ES-I3 (cell line): ENCODE measurements around the gene PLCB4.
A peak's percentile ranks its signal among the peaks of the same experiment; 100 is the strongest.
"Not testable (repeated sequence)": the region's sequence is repeated elsewhere in the genome, so short reads cannot be mapped to it uniquely, and the experiment has no call there.

Source experiments
- H3K36me3 ChIP-seq: 2 replicates; pipeline ENCODE4 v1.6.1; 2013; ENCODE audit warnings: mild to moderate bottlenecking, low read length, control low read depth, moderate library complexity; ENCODE audit not compliant: insufficient read depth
- H3K4me1 ChIP-seq: 2 replicates; pipeline ENCODE4 v1.6.1; 2013; ENCODE audit warnings: mild to moderate bottlenecking, control low read depth, low read length; ENCODE audit not compliant: insufficient read depth
- H3K9ac ChIP-seq: 2 replicates; pipeline ENCODE4 v1.6.1; 2013; ENCODE audit warnings: low read depth, mild to moderate bottlenecking, low read length, moderate library complexity
- H3K9me3 ChIP-seq: 2 replicates; pipeline ENCODE4 v1.6.1; 2013; ENCODE audit warnings: mild to moderate bottlenecking, low read length, moderate library complexity; ENCODE audit not compliant: control insufficient read depth, insufficient read depth

Gene PLCB4

DNA sequence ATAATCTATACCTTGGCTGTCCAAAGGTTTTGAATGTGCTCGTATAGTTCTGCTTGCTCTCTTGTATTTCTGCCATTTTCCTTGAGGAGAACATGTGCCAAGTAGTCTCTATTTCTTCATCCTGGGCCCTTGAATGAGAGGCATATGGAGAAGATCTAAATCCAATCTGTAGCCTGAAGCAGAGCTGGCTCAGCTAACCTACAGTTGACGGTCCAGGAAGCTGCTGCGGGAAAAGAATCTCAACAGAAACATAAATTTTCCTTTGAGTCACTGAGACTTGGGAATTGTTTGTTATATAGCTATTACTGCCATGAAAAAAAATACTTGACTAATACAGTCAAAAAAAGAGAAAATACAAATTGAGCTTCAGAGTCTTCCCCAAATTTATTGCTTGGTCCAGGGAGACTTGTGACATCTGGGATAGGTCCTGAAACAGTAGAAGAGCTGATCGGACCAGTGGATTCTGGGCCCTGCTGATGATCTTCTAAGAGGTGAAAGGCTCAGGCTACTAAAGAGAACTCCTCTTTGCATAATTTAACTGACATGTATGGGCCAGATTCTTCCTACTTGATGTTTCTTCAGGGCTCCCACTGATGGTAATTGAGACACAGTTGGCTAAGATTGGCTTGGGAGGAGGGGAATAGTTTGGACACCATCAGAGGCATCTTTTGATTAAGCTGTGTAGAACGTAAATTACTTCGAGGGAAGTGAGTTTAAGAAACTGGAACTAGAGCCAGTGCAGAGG, 29.9 kb upstream of the PLCB4 start:
- peaks cover 10% of the 10 kb centered on the region; the same call in 1 of the 2 replicates for H3K4me1 ChIP-seq
- H3K36me3 ChIP-seq, result no peaks in the 10 kb centered on the region
- H3K9me3 ChIP-seq, result no peaks in the 10 kb centered on the region
- H3K9ac ChIP-seq, result no peak overlapping the region

DNA sequence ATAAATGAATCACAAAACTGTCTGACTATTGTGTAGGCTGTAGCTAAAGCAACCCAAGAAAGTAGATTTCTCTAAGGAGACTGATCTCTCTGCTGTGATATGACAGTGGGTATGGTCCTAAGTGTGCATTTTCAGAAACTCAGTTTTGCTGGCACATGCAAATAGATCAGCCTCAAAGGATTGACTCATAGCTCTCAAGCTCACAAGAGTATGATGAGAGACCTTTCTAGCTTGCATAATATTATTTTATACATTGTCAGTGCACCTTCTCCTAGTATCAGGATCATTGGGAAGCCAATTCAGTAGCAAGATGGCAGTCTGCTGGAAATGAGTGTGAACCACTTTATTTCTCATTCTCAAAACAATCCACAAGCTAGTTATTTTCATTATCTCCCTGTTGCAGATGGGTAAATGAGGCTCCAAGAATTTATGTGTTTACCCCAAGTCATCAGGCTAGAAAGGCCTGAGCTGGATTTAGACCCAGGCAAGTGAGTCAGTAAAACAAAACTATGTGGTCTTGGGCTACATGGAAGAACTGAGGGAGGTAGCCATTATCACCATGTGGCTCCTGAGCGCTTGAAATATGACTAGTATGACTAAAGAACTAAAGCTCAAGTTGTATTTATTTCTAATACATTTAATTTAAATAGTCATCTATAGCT, 27.9 kb upstream of the PLCB4 start:
- no peaks in the 10 kb centered on the region for H3K36me3 ChIP-seq
- peaks cover 6% of the 10 kb centered on the region; the same call in 1 of the 2 replicates for H3K4me1 ChIP-seq
- no peaks in the 10 kb centered on the region for H3K9me3 ChIP-seq
- no peak overlapping the region for H3K9ac ChIP-seq

DNA sequence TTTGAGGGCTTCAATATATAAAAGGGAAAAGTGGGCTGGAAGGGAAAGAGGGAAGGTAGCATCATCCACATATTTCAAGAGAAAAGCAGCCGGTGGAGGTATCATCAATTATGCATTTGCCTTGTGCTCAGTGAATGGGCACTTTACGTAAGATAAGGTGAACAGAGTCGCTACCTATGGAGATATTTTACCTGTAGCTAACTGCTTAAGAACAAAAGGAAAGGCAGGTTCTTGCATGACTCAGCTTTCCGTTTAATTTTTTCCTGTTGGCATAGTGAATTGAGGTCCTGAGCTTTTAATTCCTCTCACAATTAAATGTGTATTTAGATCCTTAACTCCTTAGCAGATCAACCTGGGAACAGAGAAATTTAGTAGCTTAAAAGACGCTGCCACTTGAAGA, 25.5 kb upstream of the PLCB4 start:
- Histone ChIP-seq H3K9ac (no peak overlapping the region), H3K9me3 (no peaks in the 10 kb centered on the region), H3K4me1 (peaks cover 6% of the 10 kb centered on the region; the same call in 1 of the 2 replicates), H3K36me3 (no peaks in the 10 kb centered on the region)

DNA sequence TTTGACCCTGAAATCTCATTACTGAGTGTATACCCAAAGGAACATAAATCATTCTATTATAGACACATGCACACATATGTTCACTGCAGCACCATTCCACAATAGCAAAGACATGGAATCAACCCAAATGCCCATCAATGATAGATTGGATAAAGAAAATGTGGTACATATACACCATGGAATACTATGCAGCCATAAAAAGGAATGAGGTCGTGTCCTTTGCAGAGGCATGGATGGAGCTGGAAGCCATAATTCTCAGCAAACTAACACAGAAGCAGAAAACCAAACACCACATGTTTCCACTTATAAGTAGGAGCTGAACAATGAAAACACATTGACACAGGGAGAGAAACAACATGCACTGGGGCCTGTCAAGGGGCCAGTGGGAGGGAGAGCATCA, 21.0 kb upstream of the PLCB4 start:
- H3K36me3 ChIP-seq, H3K9me3 ChIP-seq, H3K9ac ChIP-seq: not testable (repeated sequence)
- peaks cover 23% of the 10 kb centered on the region for H3K4me1 ChIP-seq

DNA sequence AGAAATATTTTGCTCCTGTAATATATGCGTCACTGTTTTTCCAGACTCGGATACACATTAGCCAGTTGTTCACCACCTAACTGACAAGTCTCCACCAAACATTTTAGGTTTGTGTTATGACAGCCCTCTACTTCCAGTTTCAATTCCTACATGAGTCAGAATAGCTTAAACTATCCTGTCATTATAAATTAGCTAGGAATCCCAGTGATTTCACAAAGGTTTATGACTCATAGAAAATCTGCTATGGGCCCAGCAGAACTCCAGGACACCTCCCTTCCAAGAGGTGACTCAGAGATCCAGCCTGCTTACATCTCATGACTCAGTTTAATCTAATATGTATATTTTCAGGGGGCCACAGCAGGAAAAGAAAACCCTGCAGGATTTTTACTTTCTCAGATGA, 17.4 kb upstream of the PLCB4 start:
- H3K9ac ChIP-seq, result no peak overlapping the region
- H3K9me3 ChIP-seq, result no peaks in the 10 kb centered on the region; the same call in 1 of the 2 replicates
- H3K36me3 ChIP-seq, result no peaks in the 10 kb centered on the region
- H3K4me1 ChIP-seq, result peaks cover 17% of the 10 kb centered on the region

DNA sequence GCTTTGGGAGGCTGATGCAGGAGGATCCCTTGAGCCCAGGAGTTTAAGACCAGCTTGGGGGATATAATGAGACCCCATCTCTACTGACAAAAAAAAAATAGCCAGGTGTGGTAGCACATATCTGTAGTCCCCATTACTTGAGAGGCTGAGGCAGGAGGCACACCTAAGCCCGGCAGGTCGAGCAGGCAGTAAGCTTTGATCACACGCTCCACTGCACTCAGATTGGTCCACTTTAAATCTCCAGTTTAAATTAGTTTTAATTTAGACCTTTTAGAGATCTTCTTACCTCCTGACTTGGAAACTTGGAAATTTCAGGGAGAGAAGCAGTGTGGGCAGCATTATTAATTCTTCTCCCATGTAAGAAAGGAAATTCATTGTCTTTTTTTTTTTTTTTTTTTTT, 16.8 kb upstream of the PLCB4 start:
- H3K36me3 ChIP-seq, result no peaks in the 10 kb centered on the region
- H3K9me3 ChIP-seq, result no peaks in the 10 kb centered on the region; the same call in 1 of the 2 replicates
- peaks cover 17% of the 10 kb centered on the region for H3K4me1 ChIP-seq
- H3K9ac ChIP-seq, result no peak overlapping the region

DNA sequence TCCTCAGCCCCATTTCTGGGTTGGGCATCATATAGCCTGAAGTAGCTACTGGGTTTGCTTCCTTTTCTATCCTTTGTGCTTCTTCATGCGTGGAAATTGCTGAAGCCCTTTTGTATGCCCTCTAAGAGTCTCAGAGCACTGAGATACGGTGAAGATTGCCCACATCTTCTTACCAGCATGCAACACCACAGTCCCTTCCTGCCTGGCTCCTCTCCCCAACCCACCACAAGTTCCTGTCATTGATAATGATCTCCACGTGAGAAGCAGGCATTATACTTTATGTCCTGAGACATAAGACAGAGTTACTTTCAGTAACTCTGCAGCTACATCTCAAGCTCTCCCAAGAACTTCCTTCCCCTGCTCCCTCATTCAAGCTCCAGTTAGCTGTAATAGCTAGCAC, 15.8 kb upstream of the PLCB4 start:
- H3K4me1 ChIP-seq, result peaks cover 17% of the 10 kb centered on the region
- no peaks in the 10 kb centered on the region; the same call in 1 of the 2 replicates for H3K9me3 ChIP-seq
- H3K9ac ChIP-seq, result no peak overlapping the region
- no peaks in the 10 kb centered on the region for H3K36me3 ChIP-seq

DNA sequence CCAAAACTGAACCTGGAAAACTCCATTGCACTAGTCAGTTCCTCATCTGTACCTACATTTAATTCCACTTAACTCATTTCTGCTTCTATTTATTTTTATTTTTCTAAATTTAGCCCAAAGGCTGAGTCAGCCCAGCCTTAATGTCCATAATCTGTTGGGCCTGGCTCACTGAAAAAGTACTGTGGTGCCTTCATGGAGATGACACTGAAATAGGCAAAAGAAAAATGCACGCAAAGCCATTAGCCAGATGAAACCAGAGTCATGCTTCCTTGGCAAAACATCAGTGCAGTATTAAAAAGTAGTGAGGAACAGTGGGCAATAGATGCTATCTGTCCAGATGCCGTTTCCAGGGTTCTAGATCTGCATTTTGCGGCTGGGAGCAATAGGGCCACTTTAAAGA, 14.7 kb upstream of the PLCB4 start:
- Histone ChIP-seq H3K4me1 (peaks cover 17% of the 10 kb centered on the region), H3K36me3 (no peaks in the 10 kb centered on the region), H3K9ac (no peak overlapping the region), H3K9me3 (no peaks in the 10 kb centered on the region)

DNA sequence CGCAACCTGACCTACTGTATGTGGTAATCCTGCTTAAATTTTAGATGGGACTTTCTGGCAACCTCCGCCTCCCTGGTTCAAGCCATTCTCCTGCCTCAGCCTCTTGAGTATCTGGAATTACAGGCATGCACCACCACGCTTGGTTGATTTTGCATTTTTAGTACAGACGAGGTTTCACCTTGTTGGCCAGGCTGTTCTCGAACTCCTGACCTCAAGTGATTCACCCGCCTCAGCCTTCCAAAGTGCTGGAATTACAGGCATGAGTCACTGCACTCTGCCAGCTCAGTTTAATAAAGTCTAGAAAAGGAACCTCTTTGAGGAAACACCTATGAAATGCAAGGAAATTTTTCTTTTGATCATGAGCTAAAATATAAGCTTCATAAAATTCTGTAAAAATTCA, 9.0 kb upstream of the PLCB4 start:
- no peaks in the 10 kb centered on the region for H3K36me3 ChIP-seq
- H3K9ac ChIP-seq, result no peak overlapping the region
- no peaks in the 10 kb centered on the region for H3K9me3 ChIP-seq
- H3K4me1 ChIP-seq, result no peaks in the 10 kb centered on the region

DNA sequence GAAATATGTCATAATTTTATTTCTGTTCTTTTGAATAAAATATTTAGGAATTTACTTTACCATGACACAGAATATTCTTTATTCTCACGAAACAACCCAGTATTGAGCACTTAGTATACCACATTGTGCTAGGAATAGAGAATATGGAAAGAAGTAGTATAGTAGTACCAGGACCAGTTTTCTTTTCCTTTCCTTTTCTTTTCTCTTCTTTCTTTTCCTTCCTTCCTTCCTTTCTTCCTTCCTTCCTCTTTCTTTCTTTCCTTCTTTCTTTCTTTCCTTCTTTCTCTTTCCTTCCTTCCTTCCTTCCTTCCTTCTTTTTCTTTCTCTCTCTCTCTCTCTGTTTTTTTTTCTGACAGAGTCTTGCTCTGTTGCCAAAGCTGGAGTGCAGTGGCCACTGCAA, 7.5 kb upstream of the PLCB4 start:
- Histone ChIP-seq H3K4me1 (no peaks in the 10 kb centered on the region; the same call in 1 of the 2 replicates), H3K9me3 (no peaks in the 10 kb centered on the region), H3K9ac (no peak overlapping the region), H3K36me3 (no peaks in the 10 kb centered on the region)

DNA sequence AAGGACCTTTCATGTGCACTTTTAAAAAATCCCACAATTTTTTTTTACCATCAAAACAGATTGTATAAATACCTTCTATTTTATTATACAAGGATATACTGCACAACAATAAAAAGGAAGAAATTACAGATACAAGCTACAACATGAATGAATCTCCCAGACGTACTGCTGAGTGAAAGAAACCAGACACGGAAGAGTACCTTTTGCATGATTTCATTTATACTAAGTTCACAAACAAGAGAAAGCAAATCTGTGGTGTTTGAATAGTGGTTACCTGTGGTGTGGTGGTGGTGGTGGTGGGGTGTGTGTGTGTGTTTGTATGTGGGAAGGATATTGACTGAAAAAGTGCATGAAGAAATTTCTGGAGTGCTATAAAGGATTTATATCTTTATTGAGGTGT, 6.8 kb upstream of the PLCB4 start:
- Histone ChIP-seq H3K9me3 (no peaks in the 10 kb centered on the region), H3K4me1 (no peaks in the 10 kb centered on the region; the same call in 1 of the 2 replicates), H3K36me3 (no peaks in the 10 kb centered on the region), H3K9ac (no peak overlapping the region)

DNA sequence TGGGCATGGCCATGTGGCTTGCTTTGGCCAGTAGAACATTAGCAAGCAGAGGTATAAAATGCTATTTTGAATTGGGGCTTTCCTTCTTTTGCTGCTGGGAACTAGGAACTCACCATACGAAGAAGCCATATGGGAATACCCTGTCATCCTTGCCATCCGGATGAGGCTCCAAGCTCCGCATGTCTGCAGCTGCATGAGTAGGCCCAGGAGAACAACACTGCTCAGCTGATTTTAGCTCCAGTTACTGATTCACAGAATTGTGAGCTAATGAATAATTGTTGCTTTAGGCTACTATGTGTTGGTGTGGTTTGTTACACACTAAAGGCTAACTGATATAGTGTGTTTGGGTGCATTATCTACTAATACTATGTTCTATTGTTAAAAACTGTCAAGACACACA, 2.7 kb upstream of the PLCB4 start:
- Histone ChIP-seq H3K9me3 (no peaks in the 10 kb centered on the region), H3K4me1 (peaks cover 3% of the 10 kb centered on the region), H3K36me3 (no peaks in the 10 kb centered on the region), H3K9ac (no peak overlapping the region)

DNA sequence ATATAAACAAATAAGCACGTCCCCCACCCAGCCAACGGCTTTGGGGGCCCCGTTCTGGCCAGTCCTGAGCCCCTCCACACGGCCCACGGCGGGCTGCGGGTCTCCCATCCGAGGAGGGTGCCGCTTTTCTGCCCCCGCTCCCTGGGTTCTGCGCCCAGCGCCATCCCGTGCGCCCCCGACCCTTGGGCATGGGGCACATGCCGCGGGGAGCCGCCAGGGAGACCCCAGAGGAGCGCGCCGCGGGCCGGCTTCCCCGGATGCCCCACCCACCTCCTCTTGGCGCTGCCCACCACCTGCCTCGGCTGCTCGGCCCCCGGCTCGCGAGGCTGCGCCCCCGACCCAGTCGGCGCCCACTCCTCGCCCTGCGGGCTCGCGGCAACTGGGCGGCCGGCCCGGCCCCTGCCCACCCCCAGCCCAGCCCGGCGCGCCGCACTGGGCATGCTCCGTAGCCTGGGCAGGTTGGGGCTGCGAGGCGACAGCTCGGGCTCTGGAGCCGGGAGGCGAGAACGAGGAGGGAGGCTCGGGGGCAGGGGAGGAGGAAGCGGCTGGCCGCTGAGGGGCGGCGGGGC, 570 bp upstream of the PLCB4 start:
- peak overlapping the region; percentile 59 for H3K9ac ChIP-seq
- no peaks in the 10 kb centered on the region for H3K36me3 ChIP-seq
- no peaks in the 10 kb centered on the region for H3K9me3 ChIP-seq
- peaks cover 22% of the 10 kb centered on the region for H3K4me1 ChIP-seq

DNA sequence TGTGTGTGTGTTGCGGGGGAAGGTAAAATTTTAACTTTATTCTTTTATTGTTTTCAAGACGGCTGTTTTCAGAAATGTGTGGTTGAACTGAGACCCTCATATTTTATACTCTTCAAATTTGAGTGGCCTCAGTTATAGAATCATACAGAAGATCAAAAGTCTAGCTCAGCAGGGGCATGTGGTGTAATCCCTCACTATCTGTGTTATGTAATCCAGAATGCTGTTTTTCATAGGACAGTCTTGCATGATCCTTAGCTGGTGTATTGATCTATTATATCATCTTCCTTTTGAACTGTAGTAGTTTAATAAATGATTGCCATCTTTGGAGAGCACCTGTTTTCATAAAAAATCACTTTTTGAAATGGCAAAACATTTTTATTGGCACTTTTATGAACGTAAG, 1.4 kb downstream of the PLCB4 start:
- H3K9me3 ChIP-seq, result no peaks in the 10 kb centered on the region
- no peak overlapping the region for H3K9ac ChIP-seq
- no peaks in the 10 kb centered on the region for H3K36me3 ChIP-seq
- H3K4me1 ChIP-seq, result peaks cover 38% of the 10 kb centered on the region
